Subcutaneous adipose tissue (tissue), 4 donors: ENCODE measurements around the gene FXYD5. TPM values are rescaled to one million over a fixed set of nuclear protein-coding genes. Genes with fewer than 3 reads are reported as not detected.

ENCODE experiments used
- CTCF ChIP-seq: fragments of 450-650 bp; IDR thresholded peaks from one replicate; pipeline ENCODE4 v1.5.1; 2016; ENCODE audit warnings: low read depth, mild to moderate bottlenecking, control low read depth, antibody characterized with exemption, moderate library complexity
- total RNA-seq, 4 donors: library from RNA; depleted of rRNA; stranded (reverse); fragments of >200 nt; gene quantifications; one replicate each; pipeline ENCODE4 v1.1.0, GENCODE V29; 2016

FXYD5 gene
- total RNA-seq, 4 donors from 2014 or later = 43.7 to 120 (median 52.4) TPM

- TF ChIP-seq CTCF = no peak
Observed at GRCh38 chr19:35181387-35181786, 26.9 kb downstream of the FXYD5 start.

- no peak for TF ChIP-seq CTCF
Observed at GRCh38 chr19:35184267-35184666, 29.7 kb downstream of the FXYD5 start.

- no peak for TF ChIP-seq CTCF
Observed at GRCh38 chr19:35184884-35185283, 30.3 kb downstream of the FXYD5 start.

GRCh38 chr19:35194012-35194984, 39.8 kb downstream of the FXYD5 start:
- no peak for TF ChIP-seq CTCF

GRCh38 chr19:35195830-35196229, 41.3 kb downstream of the FXYD5 start:
- TF ChIP-seq CTCF = no peak

GRCh38 chr19:35199481-35199880, 44.9 kb downstream of the FXYD5 start:
- TF ChIP-seq CTCF = no peak
